Right hindlimb (tissue), 1 donor: Measurements from ENCODE around the gene RTEL1.
"Not testable (repeated sequence)": the region's sequence is repeated elsewhere in the genome, so short reads cannot be mapped to it uniquely, and the experiment has no call there.

ENCODE experiments used
- DNase-seq: peaks from one replicate; pipeline ENCODE4 v3.0.0-alpha.2; 2018

Gene RTEL1

DNA sequence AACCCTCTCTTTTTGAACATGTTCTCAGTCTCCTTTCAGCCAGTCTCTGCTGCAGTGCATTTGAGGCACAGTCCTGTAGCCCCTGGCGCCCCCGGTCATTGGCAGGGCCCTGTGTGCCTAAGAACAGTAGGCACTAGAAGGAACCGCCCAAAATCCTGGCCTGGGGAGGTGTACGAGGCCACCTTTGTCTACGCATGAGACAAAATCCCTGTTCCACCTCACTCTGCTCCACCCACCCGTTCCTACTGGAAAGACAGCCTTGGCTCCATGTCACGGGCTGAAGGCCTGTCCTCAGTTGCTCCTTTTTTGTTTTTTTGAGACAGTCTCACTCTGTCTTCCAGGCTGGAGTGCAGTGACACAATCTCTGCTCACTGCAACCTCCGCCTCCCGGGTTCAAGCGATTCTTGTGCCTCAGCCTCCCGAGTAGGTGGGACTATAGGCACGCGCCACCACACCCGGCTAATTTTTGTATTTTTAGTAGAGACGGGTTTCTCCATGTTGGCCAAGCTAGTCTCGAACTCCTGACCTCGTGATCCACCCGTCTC is 72.1 kb downstream of the RTEL1 start:
- not testable (repeated sequence) for DNase-seq

DNA sequence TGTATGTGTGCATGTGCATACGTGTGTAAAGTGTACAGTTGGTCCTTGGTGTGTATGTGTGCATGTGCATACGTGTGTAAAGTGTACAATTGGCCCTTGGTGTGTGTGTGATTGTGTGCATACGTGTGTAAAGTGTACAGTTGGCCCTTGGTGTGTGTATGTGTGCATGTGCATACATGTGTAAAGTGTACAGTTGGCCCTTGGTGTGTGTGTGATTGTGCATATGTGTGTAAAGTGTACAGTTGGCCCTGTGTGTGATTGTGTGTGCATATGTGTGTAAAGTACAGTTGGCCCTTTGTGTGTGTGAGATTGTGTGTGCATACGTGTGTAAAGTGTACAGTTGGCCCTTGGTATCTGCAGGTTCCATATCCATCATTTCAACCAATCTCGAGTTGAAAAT is 73.3 kb downstream of the RTEL1 start:
- no peak for DNase-seq

DNA sequence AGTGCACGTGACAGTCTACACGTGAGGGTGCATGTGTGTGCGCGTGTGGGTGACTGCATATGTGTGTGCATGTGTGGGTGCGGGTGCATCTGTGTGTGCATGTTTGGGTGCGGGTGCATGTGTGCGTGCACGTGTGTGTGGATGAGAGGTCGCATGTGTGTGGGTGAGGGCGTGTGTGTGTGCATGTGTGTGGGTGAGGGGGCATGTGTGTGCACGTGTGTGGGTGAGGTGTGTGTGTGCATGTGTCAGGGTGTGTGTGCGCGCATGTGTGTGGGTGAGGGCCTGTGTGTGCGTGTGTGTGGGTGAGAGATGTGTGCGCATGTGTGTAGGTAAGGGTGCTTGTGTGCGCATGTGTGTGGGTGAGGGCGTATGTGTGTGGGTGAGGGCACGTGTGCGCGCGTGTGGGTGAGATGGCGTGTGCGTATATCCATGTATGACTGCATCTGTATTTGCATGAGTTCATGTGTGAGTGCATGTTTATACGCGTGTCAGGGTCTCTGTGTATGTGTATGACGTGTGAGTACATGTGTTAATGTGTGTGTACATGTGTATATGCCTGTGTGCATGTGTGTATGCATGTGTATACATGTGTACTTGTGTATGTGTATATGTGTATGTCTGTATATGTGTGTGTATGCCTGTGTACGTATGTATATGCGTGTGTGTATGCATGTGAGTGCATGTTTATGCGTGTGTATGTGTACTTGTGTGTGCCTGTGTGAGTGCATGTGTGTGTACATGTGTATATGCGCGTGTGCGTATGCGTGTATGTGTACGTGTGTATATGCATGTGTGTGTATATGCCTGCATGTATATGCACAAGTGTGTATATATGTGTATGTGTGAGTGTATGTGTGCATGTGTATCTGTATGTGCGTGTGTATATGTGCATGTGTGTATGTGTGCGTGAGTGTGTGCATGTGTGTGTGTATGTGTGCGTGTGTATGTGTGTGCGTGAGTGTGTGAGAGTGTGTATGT is 74.3 kb downstream of the RTEL1 start:
- no peak for DNase-seq

DNA sequence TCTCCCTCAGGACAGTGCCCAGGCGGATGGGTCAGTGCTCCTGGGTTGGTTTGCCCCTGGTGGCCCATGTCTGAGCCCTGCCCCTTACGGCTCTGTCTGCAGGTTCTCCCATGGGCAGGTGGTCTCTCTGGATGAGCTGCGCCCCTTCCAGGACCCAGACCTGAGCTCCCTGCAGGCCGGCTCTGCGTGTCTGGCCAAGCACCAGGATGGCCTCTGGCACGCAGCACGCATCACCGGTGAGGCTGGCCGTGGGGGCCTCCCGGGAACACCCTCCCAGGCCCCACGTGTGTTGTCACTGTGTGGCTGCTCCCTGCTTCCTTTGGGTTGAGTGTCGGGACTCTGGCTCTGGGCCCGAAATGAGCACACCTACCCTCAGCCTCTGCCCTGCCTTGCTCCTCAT is 75.0 kb downstream of the RTEL1 start:
- no peak for DNase-seq

DNA sequence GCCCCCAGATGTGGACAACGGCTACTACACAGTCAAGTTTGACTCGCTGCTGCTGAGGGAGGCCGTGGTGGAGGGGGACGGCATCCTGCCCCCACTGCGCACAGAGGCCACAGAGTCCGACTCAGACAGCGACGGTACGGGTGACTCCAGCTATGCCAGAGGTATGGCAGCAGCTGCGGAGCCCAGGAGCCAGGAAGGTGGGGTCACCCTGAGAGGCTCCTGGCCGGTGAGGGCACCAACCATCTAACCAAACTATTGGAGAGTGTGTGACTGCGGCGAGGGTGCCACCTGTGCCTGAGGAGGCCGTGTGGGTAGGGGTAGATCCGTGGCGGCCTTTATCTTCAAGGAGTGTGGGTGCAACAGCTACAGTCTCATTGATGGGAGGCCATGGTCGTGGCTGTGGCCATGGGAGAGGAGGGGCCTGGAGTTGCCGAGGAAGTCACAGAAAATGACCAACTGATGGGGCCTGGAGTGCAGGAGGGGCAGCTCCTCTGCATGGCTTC is 75.5 kb downstream of the RTEL1 start:
- no peak for DNase-seq

DNA sequence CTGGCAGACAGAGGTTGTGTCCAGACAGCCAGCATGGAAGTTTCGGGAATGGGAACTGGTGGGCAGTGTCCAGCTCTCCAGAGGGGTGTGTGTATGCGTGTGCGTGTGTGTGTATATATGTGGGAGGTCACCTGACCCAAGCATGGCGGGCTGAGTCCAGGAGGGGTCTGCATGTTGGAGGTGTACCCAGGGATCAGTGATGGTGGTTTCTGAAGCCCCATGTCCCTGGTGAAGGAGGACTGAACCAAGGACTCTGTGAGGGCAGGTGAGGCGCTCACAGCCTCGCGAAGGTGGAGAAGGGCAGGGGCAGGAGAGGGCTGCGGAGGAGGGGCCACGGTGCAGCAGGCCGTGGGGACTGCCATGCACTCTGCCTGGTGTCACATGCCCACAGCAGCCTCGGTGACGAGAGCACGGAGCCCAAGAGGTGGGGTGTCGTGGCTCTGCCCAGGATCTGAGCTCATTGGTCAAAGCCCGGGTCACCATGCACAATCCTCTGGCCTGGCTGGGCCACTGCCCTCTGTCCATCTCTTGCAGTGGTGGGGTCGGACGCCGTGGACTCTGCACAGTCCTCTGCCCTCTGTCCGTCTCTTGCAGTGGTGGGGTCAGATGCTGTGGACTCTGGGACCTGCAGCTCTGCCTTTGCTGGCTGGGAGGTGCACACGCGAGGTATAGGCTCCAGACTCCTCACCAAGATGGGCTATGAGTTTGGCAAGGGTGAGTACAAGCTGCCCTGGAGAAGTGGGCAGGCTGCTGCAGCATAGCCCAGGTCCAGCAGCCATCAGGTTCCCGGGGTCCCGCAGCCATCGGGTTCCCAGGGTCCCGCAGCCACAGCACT is 76.2 kb downstream of the RTEL1 start:
- no peak for DNase-seq

DNA sequence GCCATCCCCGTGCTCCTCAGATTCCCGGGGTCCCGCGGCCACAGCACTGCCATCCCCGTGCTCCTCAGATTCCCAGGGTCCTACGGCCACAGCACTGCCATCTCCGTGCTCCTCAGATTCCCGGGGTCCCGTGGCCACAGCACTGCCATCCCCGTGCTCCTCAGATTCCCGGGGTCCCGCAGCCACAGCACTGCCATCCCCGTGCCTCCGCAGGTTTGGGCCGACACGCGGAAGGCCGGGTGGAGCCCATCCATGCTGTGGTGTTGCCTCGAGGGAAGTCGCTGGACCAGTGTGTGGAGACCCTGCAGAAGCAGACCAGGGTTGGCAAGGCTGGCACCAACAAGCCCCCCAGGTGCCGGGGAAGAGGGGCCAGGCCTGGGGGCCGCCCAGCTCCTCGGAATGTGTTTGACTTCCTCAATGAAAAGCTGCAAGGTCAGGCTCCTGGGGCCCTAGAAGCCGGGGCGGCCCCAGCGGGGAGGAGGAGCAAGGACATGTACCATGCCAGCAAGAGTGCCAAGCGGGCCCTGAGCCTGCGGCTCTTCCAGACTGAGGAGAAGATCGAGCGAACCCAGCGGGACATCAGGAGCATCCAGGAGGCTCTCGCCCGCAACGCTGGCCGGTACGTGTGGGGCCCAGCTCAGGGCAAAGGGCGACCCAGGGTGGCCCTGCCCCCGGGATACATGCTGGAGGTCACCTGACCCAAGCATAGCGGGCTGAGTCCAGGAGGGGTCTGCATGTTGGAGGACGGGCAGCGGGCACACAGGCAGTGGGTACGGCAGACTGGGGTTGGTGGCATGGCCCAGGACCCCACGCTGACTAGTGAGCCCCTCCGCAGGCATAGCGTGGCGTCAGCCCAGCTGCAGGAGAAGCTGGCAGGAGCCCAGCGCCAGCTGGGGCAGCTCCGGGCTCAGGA is 77.1 kb downstream of the RTEL1 start:
- DNase-seq = no peak

DNA sequence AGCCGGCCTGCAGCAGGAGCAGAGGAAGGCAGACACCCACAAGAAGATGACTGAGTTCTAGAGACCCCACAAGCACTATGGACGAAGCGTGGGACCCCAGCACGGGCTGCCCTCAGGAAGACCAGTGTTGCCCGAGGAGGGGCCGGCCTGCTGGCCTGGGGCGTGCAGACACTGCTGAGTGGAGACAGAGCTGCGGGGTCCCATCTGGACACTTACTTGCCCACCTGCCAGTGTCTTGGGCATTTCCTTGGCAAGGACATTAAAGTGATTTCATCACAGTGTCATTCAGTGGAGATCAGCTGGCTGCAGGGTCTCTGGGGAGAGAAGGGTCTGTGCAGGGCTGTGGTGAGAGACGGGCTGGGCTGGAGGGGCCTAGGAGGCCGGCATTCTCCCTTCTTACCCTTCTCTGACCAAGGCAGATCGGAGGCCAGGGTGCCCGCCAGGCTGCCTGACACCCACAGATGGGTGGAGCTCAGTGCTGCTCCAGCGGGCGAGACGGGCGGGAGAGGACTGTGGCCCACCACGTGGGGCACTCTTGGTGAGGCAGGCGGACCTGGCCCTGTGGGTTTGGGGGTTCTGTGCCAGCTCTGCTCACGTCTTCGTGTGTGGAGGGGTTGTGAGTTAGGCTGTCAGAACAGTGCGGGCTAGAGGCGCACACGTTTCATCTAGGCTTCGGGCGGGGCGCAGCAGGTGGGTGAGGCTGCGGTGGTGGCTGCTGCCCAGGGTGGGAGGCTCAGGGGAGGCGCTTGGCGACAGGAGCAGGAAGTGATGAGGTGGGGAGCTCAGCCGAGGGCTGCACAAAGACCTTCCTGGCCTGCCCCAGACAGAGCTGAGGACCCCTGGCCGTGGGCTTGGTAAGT is 78.0 kb downstream of the RTEL1 start, which contains the start of gene LIME1:
TSS of gene LIME1 (plus strand) at position 806 of the 860 bp plus-strand sequence. CDS start 886 bp downstream, outside the sequence.
- DNase-seq = no peak

DNA sequence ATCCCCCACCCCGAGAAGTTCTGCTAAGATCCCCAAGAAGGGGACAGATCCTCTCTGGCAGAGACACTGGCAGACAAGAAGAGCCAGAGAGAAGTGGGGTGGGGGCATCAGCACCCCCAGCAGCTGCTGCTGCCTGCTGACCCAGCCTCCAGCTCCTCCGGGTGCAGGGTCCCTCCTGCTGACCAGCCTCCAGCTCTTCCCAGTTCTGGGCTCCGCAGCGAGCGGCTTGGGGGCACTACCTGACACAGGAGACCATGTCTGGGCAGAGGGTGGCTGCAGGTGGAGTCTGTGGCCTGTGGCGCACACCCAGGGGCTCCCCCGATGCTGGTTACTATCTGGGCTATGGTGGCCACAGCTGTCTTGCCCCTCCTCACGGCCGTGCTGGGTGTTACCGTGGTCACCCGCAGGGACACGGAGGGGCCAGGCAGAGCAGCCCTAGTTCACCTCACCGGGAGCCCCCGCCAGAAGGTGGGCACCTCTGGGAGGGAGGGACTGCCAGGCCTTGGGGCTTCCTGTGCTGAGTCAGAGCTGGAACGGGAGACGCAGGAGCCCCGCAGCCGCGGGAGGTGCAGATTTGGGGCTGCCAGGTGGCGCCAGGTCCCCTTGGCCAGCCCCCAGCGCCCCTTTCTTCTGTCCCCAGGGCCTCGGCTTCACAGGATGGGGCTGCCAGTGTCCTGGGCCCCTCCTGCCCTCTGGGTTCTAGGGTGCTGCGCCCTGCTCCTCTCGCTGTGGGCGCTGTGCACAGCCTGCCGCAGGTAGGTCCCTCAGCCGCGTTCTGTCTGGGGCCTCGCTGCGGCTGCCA is 79.0 kb downstream of the RTEL1 start:
- no peak for DNase-seq

DNA sequence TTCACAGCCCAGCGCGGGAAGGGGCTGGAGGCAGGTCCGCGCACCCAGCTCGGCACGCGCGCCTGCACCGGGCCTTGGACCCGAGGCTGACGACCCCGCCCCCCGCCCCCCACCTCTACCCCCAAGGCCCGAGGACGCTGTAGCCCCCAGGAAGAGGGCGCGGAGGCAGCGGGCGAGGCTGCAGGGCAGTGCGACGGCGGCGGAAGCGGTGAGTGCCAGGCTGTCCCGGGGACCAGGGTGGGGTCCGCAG is 79.5 kb downstream of the RTEL1 start:
- DNase-seq = no peak

DNA sequence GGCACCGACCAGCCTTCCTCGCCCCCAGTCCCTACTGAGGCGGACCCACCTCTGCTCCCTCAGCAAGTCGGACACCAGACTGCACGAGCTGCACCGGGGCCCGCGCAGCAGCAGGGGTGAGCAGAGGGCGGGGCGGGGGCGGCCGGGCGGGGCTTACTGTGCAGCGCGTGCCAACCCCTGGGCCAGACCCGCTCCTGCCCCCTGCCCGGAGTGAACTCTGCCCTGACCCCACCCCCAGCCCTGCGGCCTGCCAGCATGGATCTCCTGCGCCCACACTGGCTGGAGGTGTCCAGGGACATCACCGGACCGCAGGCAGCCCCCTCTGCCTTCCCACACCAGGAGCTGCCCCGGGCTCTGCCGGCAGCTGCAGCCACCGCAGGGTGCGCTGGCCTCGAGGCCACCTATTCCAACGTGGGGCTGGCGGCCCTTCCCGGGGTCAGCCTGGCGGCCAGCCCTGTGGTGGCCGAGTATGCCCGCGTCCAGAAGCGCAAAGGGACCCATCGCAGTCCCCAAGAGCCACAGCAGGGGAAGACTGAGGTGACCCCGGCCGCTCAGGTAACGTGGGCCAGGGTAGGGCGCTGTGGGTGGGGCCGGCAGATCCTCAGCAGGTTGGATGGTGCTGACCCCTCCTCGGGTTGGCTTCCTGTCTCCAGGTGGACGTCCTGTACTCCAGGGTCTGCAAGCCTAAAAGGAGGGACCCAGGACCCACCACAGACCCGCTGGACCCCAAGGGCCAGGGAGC is 80.0 kb downstream of the RTEL1 start:
- DNase-seq = no peak

DNA sequence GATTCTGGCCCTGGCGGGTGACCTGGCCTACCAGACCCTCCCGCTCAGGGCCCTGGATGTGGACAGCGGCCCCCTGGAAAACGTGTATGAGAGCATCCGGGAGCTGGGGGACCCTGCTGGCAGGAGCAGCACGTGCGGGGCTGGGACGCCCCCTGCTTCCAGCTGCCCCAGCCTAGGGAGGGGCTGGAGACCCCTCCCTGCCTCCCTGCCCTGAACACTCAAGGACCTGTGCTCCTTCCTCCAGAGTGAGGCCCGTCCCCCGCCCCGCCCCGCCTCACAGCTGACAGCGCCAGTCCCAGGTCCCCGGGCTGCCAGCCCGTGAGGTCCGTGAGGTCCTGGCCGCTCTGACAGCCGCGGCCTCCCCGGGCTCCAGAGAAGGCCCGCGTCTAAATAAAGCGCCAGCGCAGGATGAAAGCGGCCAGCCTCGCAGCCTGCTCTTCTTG is 80.6 kb downstream of the RTEL1 start:
- DNase-seq = peak; percentile 78

DNA sequence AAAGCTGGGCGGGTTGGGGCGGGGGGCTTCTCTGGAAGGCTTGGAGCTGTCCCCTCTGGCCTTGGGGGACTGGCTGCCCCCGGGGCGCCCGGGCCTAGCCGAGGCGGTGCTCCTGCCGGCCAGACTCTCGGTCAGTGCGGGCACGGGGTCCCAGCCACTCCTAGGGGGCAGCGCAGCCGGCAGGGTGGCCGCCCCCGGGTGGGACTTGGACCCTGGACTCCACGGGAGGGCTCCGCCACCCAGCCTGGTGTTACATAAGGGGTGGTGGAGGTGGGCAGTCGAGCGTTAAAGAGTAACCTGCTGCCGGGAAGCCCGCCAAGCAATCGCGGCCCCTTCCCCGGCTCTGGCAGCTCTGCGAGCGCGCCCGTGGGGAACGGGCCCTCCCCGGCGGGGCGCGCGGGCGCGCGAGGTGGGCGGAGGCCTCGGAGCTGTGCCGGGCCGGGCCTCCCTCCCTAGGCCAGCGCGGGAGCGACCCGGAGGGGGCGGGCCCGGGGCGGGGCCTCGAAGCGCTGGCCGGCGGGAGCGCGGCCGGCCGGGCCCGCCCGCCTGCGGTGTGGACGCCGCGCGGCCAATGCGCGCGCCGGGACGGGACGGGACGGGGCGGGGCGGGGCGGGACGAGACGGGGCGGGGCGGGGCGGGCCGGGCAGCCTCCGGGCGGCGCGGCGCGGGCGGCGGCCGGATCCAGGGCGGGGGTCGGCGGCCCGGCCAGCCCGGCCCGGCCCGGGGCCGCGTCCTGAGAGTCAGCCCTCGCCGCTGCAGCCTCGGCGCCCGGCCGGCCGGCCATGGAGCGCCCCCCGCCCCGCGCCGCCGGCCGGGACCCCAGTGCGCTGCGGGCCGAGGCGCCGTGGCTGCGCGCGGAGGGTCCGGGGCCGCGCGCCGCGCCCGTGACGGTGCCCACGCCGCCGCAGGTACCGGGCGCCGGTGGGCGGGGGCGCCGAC is 81.3 kb downstream of the RTEL1 start, which contains the start of gene SLC2A4RG:
TSS of gene SLC2A4RG (plus strand) at position 647 of the 940 bp plus-strand sequence. CDS start at position 784, 137 bp downstream.
- DNase-seq = peak; percentile 90

DNA sequence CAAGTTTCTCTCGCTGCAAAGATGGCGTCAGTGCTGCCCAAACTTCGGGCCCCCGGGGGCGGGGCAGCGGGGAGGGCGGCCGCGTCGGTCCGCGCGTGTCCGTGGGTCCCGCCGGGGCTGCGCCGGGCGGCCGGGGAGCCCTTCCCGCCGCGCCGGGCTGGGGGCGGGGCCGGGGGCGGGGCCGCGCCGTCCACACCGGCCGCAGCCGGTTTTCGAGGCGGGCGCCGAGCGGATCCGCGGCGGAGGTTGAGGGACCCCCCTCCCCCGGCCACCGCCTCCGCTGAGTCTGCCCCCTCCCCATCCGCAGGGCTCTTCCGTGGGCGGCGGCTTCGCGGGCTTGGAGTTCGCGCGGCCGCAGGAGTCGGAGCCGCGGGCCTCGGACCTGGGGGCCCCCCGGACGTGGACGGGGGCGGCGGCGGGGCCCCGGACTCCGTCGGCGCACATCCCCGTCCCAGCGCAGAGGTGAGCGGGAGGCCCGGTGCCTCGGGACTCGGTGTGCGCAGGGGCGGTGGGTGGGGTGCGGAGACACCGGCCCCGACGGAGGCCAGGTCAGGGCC is 82.0 kb downstream of the RTEL1 start:
- peak; percentile 75 for DNase-seq

DNA sequence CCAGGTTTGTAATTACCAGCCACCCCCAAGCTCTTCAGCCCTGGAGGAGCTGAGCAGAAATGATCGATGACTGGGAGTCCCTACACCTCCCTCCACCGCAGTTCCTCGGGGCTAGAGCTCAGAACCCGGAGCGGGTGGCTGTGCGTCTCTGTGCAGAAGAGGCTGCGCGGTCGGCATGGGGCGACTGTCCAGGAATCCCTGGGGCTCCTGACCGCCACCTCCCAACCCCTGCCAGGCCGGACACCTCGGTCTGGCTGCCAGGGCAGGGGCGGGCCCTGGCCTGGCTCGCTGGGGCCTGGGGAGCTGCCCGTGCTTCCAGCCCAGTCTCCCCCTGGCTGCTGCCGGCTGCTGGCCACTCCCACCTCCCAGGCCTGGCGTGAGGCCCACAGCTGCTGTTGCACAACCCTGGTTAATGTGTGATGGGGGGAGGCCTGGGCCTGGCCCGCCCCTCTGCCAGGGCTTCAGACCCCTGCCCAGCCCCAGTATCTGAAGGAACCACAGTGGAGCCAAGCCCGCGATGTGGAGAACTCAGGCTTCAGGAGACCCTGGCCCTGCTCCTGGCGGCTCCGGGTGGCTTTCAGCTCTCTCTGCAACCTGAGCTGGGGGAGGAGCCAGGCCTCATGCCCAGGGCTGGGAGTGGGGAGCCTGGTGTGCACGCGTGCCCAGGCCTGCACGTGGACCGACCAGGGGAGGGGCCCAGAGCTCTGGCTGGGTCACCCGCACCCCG is 82.7 kb downstream of the RTEL1 start:
- peak; percentile 95 for DNase-seq

DNA sequence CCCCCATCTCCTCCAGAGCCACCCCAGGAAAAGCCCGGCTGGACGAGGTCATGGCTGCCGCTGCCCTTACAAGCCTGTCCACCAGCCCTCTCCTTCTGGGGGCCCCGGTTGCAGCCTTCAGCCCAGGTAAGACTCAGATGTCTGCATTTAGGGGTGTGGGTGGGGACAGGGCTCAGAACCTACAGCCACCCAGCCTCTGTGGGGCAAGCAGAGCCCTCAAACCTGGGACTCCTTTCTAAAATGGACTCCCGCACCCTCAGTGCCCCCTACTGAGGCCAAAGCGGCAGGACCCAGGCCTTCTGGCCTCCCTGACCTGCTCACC is 83.2 kb downstream of the RTEL1 start:
- DNase-seq = no peak

DNA sequence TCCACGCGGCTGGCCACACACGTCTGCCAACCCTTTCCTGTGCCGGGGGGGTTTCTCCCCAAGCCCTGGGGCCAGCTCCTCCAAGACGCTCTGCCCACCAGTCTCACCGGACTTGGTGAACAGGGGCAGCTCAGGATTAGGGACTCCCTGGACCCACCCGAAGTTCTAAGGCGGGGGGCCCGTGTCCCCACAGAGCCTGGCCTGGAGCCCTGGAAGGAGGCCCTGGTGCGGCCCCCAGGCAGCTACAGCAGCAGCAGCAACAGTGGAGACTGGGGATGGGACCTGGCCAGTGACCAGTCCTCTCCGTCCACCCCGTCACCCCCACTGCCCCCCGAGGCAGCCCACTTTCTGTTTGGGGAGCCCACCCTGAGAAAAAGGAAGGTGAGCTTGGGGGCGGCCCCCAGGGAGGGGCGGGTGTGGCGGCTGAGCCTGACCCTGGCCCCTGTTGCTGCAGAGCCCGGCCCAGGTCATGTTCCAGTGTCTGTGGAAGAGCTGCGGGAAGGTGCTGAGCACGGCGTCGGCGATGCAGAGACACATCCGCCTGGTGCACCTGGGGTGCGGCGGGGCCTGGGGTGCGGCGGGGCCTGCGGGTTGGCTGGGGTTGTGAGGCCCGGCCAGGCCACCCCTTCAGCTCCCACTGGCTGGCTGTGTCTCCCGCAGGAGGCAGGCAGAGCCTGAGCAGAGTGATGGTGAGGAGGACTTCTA is 83.7 kb downstream of the RTEL1 start:
- peak; percentile 34 for DNase-seq
